HG03045 (cell line): Measurements from ENCODE around the gene GPAT3.

Experiments
- ATAC-seq: cut with Tn5 transposase; IDR thresholded peaks from one replicate; pipeline ENCODE4 v1.9.1; 2021; ENCODE audit warnings: mild to moderate bottlenecking, moderate library complexity; ENCODE audit not compliant: unreplicated experiment

The GPAT3 gene

DNA sequence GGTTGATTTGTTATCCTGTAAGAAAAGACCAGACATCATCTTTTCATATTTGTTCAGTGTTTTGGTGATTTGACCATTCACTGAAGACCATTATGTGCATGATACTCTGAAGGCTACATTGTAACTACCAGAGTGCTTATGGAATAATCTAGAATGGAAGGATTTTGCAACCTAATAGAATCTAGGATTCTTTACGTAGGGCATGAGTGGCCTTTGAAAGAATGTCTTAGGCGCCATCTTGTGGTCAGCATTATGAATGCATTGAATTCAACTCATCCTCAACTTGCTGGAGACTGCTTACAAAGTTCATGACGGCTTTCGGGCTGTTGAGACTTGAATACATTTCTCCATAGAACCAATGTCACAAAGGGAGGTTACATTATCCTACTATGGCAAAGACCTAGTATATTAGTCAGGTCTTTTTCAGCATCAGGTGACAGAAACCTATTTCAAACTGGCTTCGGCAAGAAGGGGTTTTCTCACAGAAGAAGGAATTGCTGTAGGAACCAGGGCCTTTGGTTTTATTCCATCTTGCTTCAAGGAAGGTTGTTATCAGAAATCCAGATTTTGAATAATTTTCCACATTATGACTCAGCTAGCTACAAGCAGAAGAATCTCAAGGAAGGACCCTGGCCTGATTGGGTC lies 104.1 kb downstream of the GPAT3 start:
- ATAC-seq = peak; percentile 64

DNA sequence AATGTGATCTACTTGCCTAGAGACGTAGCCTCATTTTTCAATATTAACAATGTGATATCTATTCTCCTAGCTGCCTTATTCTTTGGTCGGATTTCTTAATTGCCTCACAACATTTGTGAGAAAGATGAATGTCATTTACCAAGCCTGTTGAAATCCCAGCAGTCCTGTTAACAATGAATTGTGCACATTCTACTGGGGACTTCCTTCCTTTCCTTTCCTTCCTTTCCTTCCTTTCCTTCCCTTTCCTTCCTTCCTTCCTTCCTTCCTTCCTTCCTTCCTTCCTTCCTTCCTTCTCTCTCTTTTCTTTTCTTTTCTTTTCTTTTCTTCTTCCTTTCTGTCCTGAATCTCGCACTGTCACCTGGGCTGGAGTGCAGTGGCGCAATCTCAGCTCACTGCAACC lies 107.1 kb downstream of the GPAT3 start:
- no peak for ATAC-seq

DNA sequence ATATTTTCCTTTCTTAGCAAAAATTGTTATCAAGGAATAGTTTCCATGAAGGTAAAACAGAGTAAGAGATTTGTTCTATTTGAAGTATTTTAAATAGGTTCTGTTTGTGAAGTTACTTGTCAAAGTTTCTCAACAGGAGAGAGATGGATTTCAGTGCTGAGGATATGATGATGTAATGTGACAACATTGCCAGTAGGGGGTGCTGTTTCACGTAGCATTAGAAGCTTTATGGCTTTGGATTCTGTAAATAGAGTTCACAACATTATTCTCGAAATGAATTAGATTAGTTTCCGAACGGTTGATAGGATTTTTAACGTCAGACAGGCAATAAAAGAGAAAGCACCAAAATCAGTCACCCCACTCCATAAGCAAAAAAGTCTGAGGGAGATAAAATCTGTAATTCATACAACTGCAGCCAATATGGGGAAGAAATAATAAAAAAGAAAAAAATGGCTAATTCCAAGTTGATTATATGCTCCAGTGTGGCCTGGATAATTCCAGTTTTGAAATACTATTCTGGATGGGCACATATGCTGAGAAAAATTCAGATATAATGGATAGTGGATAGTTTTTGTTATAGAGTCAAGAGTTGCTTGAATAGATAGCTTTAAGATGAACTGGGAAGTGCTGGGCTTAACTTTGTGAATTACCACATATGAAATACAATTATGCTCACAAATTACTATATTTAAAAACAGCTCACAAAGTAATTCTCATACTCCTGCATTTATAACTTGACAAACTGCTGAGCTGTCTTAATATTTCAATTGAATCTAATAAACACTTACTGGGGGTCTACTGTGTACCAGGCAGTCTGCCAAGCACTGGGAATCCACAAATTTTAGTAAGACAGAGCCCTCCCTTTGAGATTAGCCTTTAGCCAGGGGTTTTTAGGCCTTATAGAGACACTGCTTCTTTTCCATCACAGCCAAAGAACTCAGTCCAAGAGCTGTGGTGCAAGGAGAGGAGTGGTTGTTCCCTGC lies 109.1 kb downstream of the GPAT3 start:
- peak; percentile 72 for ATAC-seq

DNA sequence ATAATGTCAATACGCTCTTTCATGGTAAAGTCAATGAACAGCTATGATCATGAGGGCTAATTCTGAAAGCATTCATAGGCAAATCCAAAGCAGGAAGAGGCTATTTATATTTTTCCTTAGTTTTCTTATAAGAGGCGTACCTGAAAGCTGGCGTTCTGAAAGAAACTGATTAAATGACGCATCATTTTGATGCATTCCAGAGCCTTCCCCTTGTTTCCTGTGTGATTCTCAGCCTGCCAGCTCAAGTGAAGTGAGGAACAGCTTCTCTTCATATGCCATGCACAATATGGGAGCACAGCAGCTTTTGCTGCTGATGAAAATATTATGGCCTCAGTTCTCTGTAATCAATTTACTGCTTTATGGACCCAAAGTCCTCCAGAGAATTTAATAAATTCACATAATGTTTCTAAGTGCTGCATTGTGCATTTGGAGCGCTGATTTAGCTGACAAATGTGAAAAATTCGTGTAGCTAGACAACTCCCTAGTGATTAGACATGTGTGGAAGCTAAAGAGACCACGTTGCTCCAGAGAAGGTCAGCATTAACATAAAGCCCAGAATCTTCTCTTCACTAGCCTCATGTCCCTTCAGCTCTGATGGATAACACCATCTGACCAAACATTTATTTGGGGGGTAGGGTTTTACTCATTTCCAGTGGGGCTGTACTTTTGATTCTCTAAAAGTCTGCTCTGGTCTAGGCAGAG lies 110.8 kb downstream of the GPAT3 start:
- ATAC-seq = no peak

GRCh38 chr4:83651846-83652245 lies 115.9 kb downstream of the GPAT3 start:
- no peak for ATAC-seq
